Endothelial cell of umbilical vein (primary cell): ENCODE results near the gene COL6A2. TPM values are rescaled to one million over a fixed set of nuclear protein-coding genes. Genes with fewer than 3 reads are reported as not detected.
A peak's percentile ranks its signal among the peaks of the same experiment; 100 is the strongest.

Source experiments
- BruUV-seq: library from RNA; stranded (reverse); fragments of 400-500 nt; replicated peaks from 2 replicates; lab custom pipeline; 2021; lab: Mats Ljungman, UMichigan
- CTCF ChIA-PET: fragments of 300-600, 350-600 bp; sonication (Branson Sonifier 250); formaldehyde crosslinking; loops from one replicate; lab custom pipeline; 2021; ENCODE audit warnings: antibody characterized with exemption, inconsistent platforms; lab: Charles Lee
- POLR2A ChIA-PET: fragments of 300-600, 350-600 bp; sonication (Branson Sonifier 250); formaldehyde crosslinking; loops from one replicate; lab custom pipeline; 2021; ENCODE audit warnings: antibody characterized with exemption, inconsistent platforms; lab: Charles Lee
- DNase-seq: peaks from one replicate; pipeline ENCODE4 v3.0.0-alpha.2; 2011; ENCODE audit warnings: low read depth, low spot score
- FAIRE-seq: peaks from 2 replicates; lab custom pipeline; 2011; peaks lifted over from hg19 to GRCh38; lab: Jason Lieb, UNC
- H2AFZ ChIP-seq: 2 replicates; pipeline ENCODE4 v1.6.0; 2012; ENCODE audit warnings: low read depth, low read length, control low read depth, inconsistent platforms
- H3K27ac ChIP-seq: 2 replicates; pipeline ENCODE4 v1.5.1; 2011; ENCODE audit warnings: low read depth, mild to moderate bottlenecking, control low read depth, low read length, moderate library complexity; ENCODE audit not compliant: insufficient read depth
- H3K27me3 ChIP-seq, 2 experiments: 2 replicates each; pipeline versions ENCODE4 v1.6.0 to v1.6.1; 2011; ENCODE audit warnings: low read length in 2 of 2, mixed read lengths in 1 of 2; ENCODE audit not compliant: control insufficient read depth in 2 of 2, insufficient read depth in 2 of 2
- H3K36me3 ChIP-seq, 2 experiments: 2 replicates in 1 of 2; 3 replicates in 1 of 2; pipeline ENCODE4 v1.5.1; 2011; ENCODE audit warnings: low read length in 2 of 2, mild to moderate bottlenecking in 1 of 2, moderate library complexity in 1 of 2; ENCODE audit not compliant: control insufficient read depth in 2 of 2, insufficient read depth in 2 of 2; ENCODE audit errors: extremely low read depth in 1 of 2
- H3K4me1 ChIP-seq: 3 replicates; pipeline ENCODE4 v1.5.1; 2011; ENCODE audit warnings: mild to moderate bottlenecking, low read length; ENCODE audit not compliant: control insufficient read depth, insufficient read depth; ENCODE audit errors: extremely low read depth
- H3K4me2 ChIP-seq: 2 replicates; pipeline ENCODE4 v1.6.1; 2011; ENCODE audit warnings: low read length, control low read depth, mixed read lengths; ENCODE audit not compliant: insufficient read depth
- H3K4me3 ChIP-seq, 3 experiments: fragments of 200-600 bp in 1 of 3; sonication (generic), shearing (Covaris generic) in 1 of 3; replicated peaks in 1 of 3; 2 replicates each; pipeline ENCODE4 v1.5.1; 2011 to 2016; ENCODE audit warnings: control low read depth in 3 of 3, low read length in 3 of 3, mild to moderate bottlenecking in 2 of 3, inconsistent platforms in 1 of 3, low read depth in 1 of 3, moderate library complexity in 1 of 3; ENCODE audit not compliant: insufficient read depth in 1 of 3
- H3K79me2 ChIP-seq: 2 replicates; pipeline ENCODE4 v1.6.0; 2012; ENCODE audit warnings: low read length, inconsistent platforms; ENCODE audit not compliant: control insufficient read depth, insufficient read depth
- H3K9ac ChIP-seq: replicated peaks from 2 replicates; pipeline ENCODE3; 2011; ENCODE audit warnings: low read length, control low read depth; ENCODE audit not compliant: insufficient read depth; ENCODE audit errors: extremely low read depth
- H3K9me1 ChIP-seq: replicated peaks from 3 replicates; pipeline ENCODE4 v1.6.0; 2011; ENCODE audit warnings: mild to moderate bottlenecking, low read length; ENCODE audit not compliant: control insufficient read depth, insufficient read depth; ENCODE audit errors: extremely low read depth
- H3K9me3 ChIP-seq: replicated peaks from 2 replicates; pipeline ENCODE4 v1.5.1; 2012; ENCODE audit warnings: low read length, inconsistent platforms; ENCODE audit not compliant: control insufficient read depth, insufficient read depth
- H4K20me1 ChIP-seq: replicated peaks from 2 replicates; pipeline ENCODE3; 2011; ENCODE audit warnings: mild to moderate bottlenecking, low read length; ENCODE audit not compliant: control insufficient read depth, insufficient read depth; ENCODE audit errors: extremely low read depth
- CTCF ChIP-seq, 2 donors: IDR thresholded peaks; 1 replicate in 1 of 2; 2 replicates in 1 of 2; pipeline ENCODE4 v1.5.1; 2011; ENCODE audit warnings: low read length in 2 of 2, mild to moderate bottlenecking in 2 of 2, moderate library complexity in 2 of 2, control low read depth in 1 of 2, inconsistent platforms in 1 of 2, low read depth in 1 of 2; ENCODE audit not compliant: insufficient read depth in 1 of 2; ENCODE audit errors: extremely low read depth in 1 of 2
- JUN ChIP-seq: IDR thresholded peaks from 2 replicates; pipeline ENCODE4 v1.6.1; 2011; ENCODE audit warnings: borderline replicate concordance, low read depth; ENCODE audit not compliant: insufficient read length, insufficient read depth
- dilution Hi-C: fragments of 300-500 bp; cut with MboI; formaldehyde crosslinking; loops from one replicate; pipeline ENCODE4 v1.15.0; 2019; ENCODE audit warnings: low sequenced_read_pairs; ENCODE audit not compliant: extremely low pct_ligation_motif_present
- intact Hi-C: fragments of 100-400 bp; cut with micrococcal nuclease; formaldehyde crosslinking; loops from one replicate; pipeline ENCODE4 v1.10.0; 2022
- polyA plus RNA-seq, 4 experiments: library from polyadenylated mRNA; depleted of rRNA in 3 of 4; stranded (reverse) in 3 of 4; unstranded in 1 of 4; fragments of >200 nt; gene quantifications; 2 replicates each; pipeline versions ENCODE4 v1.2.1 to v1.2.3, GENCODE V29; 2011 to 2012; ENCODE audit warnings: missing spikeins in 1 of 4
- total RNA-seq: library from RNA; stranded (reverse); gene quantifications from 2 replicates; pipeline ENCODE4 v1.2.3, GENCODE V29; 2021

COL6A2 gene
- total and polyA plus RNA-seq, 2 donors (not counting 3 experiments of a cell fraction or from before 2014, with no cell fraction given) = 3.4 to 6.1 TPM

DNA sequence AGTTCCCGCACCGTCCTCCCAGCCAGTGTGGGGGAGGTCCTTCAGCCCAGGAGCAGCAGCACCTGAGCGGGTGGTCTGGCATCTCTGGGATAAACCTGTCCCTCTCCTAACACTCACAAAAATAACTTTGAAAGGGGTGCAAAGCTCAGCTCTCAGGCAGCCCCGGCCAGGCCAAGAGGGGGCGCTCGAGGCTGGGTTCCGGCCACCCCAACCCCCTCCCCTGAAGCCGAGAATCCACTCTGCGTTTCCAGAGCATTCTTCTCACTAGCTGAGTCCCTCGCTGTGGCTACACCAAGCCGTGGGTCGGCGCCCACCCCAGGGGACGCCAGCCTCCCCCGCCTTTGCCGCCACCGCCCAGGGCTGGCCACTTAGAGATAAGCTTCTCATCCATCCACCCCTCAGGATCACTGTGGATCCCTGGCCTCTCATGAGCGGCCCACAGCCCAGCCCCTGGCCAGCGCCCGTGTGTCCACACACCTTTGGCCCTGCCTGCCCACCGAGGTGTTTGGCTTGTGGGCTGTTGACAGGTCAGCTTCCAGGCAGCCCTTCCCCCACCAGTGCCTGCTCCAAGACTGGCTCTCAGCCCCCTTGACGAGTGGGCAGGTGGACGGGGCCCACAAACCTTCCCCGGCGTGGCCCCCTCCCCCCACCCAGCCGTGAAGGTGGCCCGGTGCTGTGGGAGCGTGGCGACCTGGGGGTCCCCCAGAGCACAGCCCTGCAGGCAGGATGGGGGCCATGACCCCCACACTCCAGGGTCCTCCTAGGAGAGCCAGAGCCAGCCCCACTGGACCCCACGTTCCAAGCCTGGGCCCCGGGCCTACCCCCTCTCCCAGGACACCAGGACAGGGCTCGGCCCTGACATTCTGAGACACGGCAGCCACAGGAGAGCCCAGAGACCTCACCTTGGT, 55.6 kb downstream of the COL6A2 start:
- ChIA-PET POLR2A (no interaction called here), CTCF (interaction anchor here (0.6 to 4.0 kb wide), 20 partner anchors 8 to 258 kb away, joined by 3 to 39 read pairs (median 4); partner anchors contain the start of genes C21orf58, LSS, MCM3AP and YBEY)
- Histone ChIP-seq H4K20me1 (no peaks in the 10 kb centered on the region), H3K9me3 (no peaks in the 10 kb centered on the region), H3K4me2 (no peak overlapping the region), H3K4me3 (peak overlapping the region in 1 of 3 experiments; percentile 2), H2AFZ (peak overlapping the region; percentile 93), H3K36me3 (no peaks in the 10 kb centered on the region), H3K4me1 (no peaks in the 10 kb centered on the region), H3K27ac (no peak overlapping the region), H3K9ac (no peak overlapping the region), H3K79me2 (no peaks in the 10 kb centered on the region), H3K27me3 (no peaks in the 10 kb centered on the region), H3K9me1 (no peaks in the 10 kb centered on the region)
- TF ChIP-seq CTCF (IDR thresholded peaks at IDR 0.05; ENCODE audit: extremely low read depth in 1 of 2, insufficient read depth in 1 of 2, low read depth in 1 of 2, low read length in 2 of 2) (peak; percentile 89 to 91), JUN (no peak)
- dilution Hi-C loops = no loop called here
- peak; percentile 47 for DNase-seq
- peak; percentile 66 for FAIRE-seq
- no TSS peak for BruUV-seq
- intact Hi-C loops = loop anchor here (5.0 kb wide), 1 partner anchor 34 kb away; no protein-coding TSS in a partner anchor
